Measurements from ENCODE around the gene QSOX1.

The QSOX1 gene

GRCh38 chr1:180225403-180225802, 70.7 kb downstream of the QSOX1 start:
- no peak overlapping the region for H3K4me3 ChIP-seq (replicated peaks in 1 of 2; ENCODE audit: low read depth in 2 of 2, low read length in 2 of 2)
- DNase-seq (ENCODE audit: low read depth in 2 of 2): no peak
- TF ChIP-seq CTCF (IDR thresholded peaks at IDR 0.05; ENCODE audit: low read depth, low read length): no peak

GRCh38 chr1:180227861-180228647, 73.4 kb downstream of the QSOX1 start:
- TF ChIP-seq CTCF (IDR thresholded peaks at IDR 0.05; ENCODE audit: low read depth, low read length): no peak
- no peak for DNase-seq (ENCODE audit: low read depth in 2 of 2)
- no peak overlapping the region for H3K4me3 ChIP-seq (replicated peaks in 1 of 2; ENCODE audit: low read depth in 2 of 2, low read length in 2 of 2)

- no peak for DNase-seq (ENCODE audit: low read depth in 2 of 2)
- no peak for TF ChIP-seq CTCF (IDR thresholded peaks at IDR 0.05; ENCODE audit: low read depth, low read length)
- peak overlapping the region; percentile 5 to 57 for H3K4me3 ChIP-seq (replicated peaks in 1 of 2; ENCODE audit: low read depth in 2 of 2, low read length in 2 of 2)
Observed at GRCh38 chr1:180228648-180229482, 74.2 kb downstream of the QSOX1 start.

DNA sequence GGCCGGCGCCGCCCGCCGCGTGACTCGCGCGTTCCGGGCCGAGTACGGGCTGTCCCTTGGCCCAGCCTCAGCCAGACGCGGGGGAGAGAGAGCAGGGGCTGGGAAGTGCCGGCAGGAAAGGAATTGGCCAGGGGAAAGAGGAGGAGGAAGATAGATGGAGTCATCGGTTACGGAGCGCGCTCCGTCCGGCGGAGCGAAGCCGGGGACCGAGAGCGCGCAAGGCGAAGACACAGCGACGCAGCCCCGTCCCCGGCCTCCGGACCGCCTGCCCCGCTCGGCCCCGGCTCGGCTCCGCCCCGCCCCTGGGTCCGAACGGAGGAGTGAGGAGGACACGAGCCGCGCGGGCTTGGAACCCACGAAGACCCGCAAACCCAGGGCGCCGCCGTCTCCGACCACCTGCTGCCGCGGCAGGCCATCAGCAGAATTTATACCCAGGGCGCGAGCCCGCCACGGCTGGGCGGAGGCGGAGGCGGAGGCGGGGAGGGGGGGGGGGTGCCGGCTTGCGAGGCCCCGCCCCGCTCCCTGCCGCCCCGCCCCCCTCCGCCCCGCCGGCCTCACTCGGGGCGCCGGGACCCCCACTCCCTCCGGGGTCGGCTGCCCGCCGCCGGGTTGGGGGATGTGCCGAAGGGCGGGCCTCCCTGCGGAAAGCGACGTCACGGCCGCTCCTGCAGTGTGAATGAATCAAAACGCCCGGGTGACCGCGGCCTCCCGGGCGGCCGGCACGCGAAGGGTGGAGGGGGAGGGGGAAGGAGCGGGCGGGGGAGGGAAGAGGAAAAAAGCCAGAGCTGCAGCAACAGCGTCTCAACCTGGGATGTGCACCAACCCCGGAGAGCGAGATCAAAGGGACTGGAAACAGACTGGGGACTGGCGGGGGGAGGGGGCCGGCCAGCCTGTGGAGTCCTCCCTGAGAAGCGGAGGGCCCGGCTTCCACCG, 75.1 kb downstream of the QSOX1 start, which contains the start of gene LHX4:
LHX4 (plus strand) TSS at position 782 of the 933 bp plus-strand sequence. CDS start 266 bp downstream, outside the sequence.
- no peak for TF ChIP-seq CTCF (IDR thresholded peaks at IDR 0.05; ENCODE audit: low read depth, low read length)
- no peak for DNase-seq (ENCODE audit: low read depth in 2 of 2)
- peak within 1 kb of the TSS; percentile 47 to 57 for H3K4me3 ChIP-seq (replicated peaks in 1 of 2; ENCODE audit: low read depth in 2 of 2, low read length in 2 of 2)

DNA sequence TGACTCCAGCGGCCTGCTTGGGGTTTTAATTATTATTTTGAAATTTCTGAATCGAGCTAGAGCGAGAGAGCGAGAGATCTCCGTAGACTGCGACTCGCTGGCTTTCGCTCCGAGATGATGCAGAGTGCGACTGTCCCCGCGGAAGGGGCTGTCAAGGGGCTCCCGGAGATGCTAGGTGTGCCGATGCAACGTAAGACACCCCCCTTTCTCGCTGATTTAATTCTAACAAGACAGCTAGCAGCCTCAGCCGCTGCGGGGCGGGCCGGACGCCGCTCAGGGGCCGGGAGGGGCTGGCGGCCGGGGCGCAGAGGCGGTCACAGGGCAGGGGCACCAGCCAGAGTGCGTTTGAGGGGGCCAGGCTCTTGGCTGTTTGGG, 75.7 kb downstream of the QSOX1 start:
- no peak for DNase-seq (ENCODE audit: low read depth in 2 of 2)
- H3K4me3 ChIP-seq (replicated peaks in 1 of 2; ENCODE audit: low read depth in 2 of 2, low read length in 2 of 2): peak overlapping the region; percentile 40 to 57
- no peak for TF ChIP-seq CTCF (IDR thresholded peaks at IDR 0.05; ENCODE audit: low read depth, low read length)
